ENCODE results near the gene TMEM25. TPM values are rescaled to one million over a fixed set of nuclear protein-coding genes. Genes with fewer than 3 reads are reported as not detected.
A peak's percentile ranks its signal among the peaks of the same experiment; 100 is the strongest.

The TMEM25 gene
- polyA plus RNA-seq, 3 donors from 2014 or later, result 9.6 to 16.8 (median 10.8) TPM

- Mint-ChIP-seq H3K27ac (peak overlapping the region in 1 of 6 donors; percentile 40), H3K9me3 (no peaks in the 10 kb centered on the region), H3K4me3 (no peak overlapping the region), H3K36me3 (peaks cover 22 to 39% (median 26%) of the 10 kb centered on the region in 3 donors), H3K27me3 (ENCODE audit: low read depth in 3 of 3) (peaks cover 0 to 8% (median 6%) of the 10 kb centered on the region in 3 donors), H3K4me1 (peaks cover 4 to 10% of the 10 kb centered on the region in 2 donors)
- no peak for DNase-seq
These were observed 6.6 kb upstream of the TMEM25 start for GRCh38 chr11:118524356-118524755.

- Mint-ChIP-seq H3K27me3 (ENCODE audit: low read depth in 3 of 3) (peaks cover 0 to 8% (median 6%) of the 10 kb centered on the region in 3 donors), H3K27ac (peak overlapping the region in 3 of 6 donors; percentile 8 to 44 (median 23)), H3K4me3 (no peak overlapping the region), H3K36me3 (peaks cover 18 to 34% (median 22%) of the 10 kb centered on the region in 3 donors), H3K4me1 (peaks cover 8 to 16% of the 10 kb centered on the region in 2 donors), H3K9me3 (no peaks in the 10 kb centered on the region)
- no peak for DNase-seq
These were observed 6.1 kb upstream of the TMEM25 start for GRCh38 chr11:118524757-118525470.

GRCh38 chr11:118526688-118527087 is 4.3 kb upstream of the TMEM25 start:
- H3K27me3 Mint-ChIP-seq (ENCODE audit: low read depth in 3 of 3), result peaks cover 0 to 9% (median 8%) of the 10 kb centered on the region in 3 donors
- peaks cover 7 to 16% (median 12%) of the 10 kb centered on the region in 3 donors for H3K36me3 Mint-ChIP-seq
- H3K4me1 Mint-ChIP-seq, result peaks cover 17 to 27% of the 10 kb centered on the region in 2 donors
- DNase-seq, result no peak
- no peaks in the 10 kb centered on the region for H3K9me3 Mint-ChIP-seq
- no peak overlapping the region for H3K4me3 Mint-ChIP-seq
- no peak overlapping the region for H3K27ac Mint-ChIP-seq

- H3K4me1 Mint-ChIP-seq, result peaks cover 19 to 31% of the 10 kb centered on the region in 2 donors
- H3K27me3 Mint-ChIP-seq (ENCODE audit: low read depth in 3 of 3), result peaks cover 0 to 9% (median 8%) of the 10 kb centered on the region in 3 donors
- no peak for DNase-seq
- peak within 1 kb of the TSS in 1 of 6 donors; percentile 69 for H3K27ac Mint-ChIP-seq
- H3K4me3 Mint-ChIP-seq, result no peak within 1 kb of the TSS
- H3K9me3 Mint-ChIP-seq, result no peaks in the 10 kb centered on the region
- H3K36me3 Mint-ChIP-seq, result peaks cover 7 to 12% (median 7%) of the 10 kb centered on the region in 3 donors
These were observed 3.9 kb upstream of the TMEM25 start, which contains the start of gene TTC36 for GRCh38 chr11:118527109-118527508. Gene TTC36, plus strand, starts transcription at chr11:118527474. Its CDS starts 21 bp downstream, at chr11:118527495.

GRCh38 chr11:118528511-118528910 is 2.5 kb upstream of the TMEM25 start:
- no peak for DNase-seq
- Mint-ChIP-seq H3K36me3 (peaks cover 3 to 8% (median 4%) of the 10 kb centered on the region in 3 donors), H3K27ac (no peak overlapping the region), H3K4me3 (peak overlapping the region in 1 of 5 donors; percentile 80), H3K4me1 (peaks cover 19 to 32% of the 10 kb centered on the region in 2 donors), H3K27me3 (ENCODE audit: low read depth in 3 of 3) (peaks cover 0 to 9% (median 4%) of the 10 kb centered on the region in 3 donors), H3K9me3 (no peaks in the 10 kb centered on the region)

- DNase-seq, result no peak
- H3K4me1 Mint-ChIP-seq, result peaks cover 19 to 32% of the 10 kb centered on the region in 2 donors
- no peaks in the 10 kb centered on the region for H3K9me3 Mint-ChIP-seq
- peak overlapping the region in 4 of 6 donors; percentile 48 to 70 (median 63) for H3K27ac Mint-ChIP-seq
- H3K27me3 Mint-ChIP-seq (ENCODE audit: low read depth in 3 of 3), result peaks cover 0 to 9% (median 4%) of the 10 kb centered on the region in 3 donors
- H3K4me3 Mint-ChIP-seq, result peak overlapping the region; percentile 80 to 90 (median 85)
- no peaks in the 10 kb centered on the region for H3K36me3 Mint-ChIP-seq
These were observed 1.3 kb upstream of the TMEM25 start for GRCh38 chr11:118529584-118530175.

- Mint-ChIP-seq H3K27me3 (ENCODE audit: low read depth in 3 of 3) (peaks cover 0 to 9% (median 5%) of the 10 kb centered on the region in 3 donors), H3K9me3 (no peaks in the 10 kb centered on the region), H3K27ac (peak overlapping the region; percentile 34 to 70 (median 62)), H3K36me3 (no peaks in the 10 kb centered on the region), H3K4me3 (peak overlapping the region; percentile 80 to 90 (median 85)), H3K4me1 (peaks cover 19 to 32% of the 10 kb centered on the region in 2 donors)
- no peak for DNase-seq
These were observed 761 bp upstream of the TMEM25 start for GRCh38 chr11:118530180-118530682.

- Mint-ChIP-seq H3K27me3 (ENCODE audit: low read depth in 3 of 3) (peaks cover 0 to 9% (median 5%) of the 10 kb centered on the region in 3 donors), H3K9me3 (no peaks in the 10 kb centered on the region), H3K4me3 (peak overlapping the region; percentile 89 to 96 (median 89)), H3K27ac (peak overlapping the region; percentile 29 to 82 (median 70)), H3K4me1 (peaks cover 19 to 32% of the 10 kb centered on the region in 2 donors), H3K36me3 (no peaks in the 10 kb centered on the region)
- peak in 1 of 3 donors; percentile 7 for DNase-seq
These were observed 649 bp downstream of the TMEM25 start for GRCh38 chr11:118531597-118532084.

GRCh38 chr11:118532091-118532490 is 1.1 kb downstream of the TMEM25 start:
- Mint-ChIP-seq H3K9me3 (no peaks in the 10 kb centered on the region), H3K27me3 (ENCODE audit: low read depth in 3 of 3) (peaks cover 2 to 9% (median 5%) of the 10 kb centered on the region in 3 donors), H3K4me1 (peaks cover 19 to 32% of the 10 kb centered on the region in 2 donors), H3K4me3 (peak overlapping the region; percentile 89 to 96 (median 89)), H3K27ac (peak overlapping the region in 3 of 6 donors; percentile 11 to 77 (median 29)), H3K36me3 (no peaks in the 10 kb centered on the region)
- no peak for DNase-seq

GRCh38 chr11:118532852-118533768 is 2.1 kb downstream of the TMEM25 start:
- no peak for DNase-seq
- no peak overlapping the region for H3K27ac Mint-ChIP-seq
- no peaks in the 10 kb centered on the region for H3K36me3 Mint-ChIP-seq
- peaks cover 2 to 9% (median 4%) of the 10 kb centered on the region in 3 donors for H3K27me3 Mint-ChIP-seq (ENCODE audit: low read depth in 3 of 3)
- no peaks in the 10 kb centered on the region for H3K9me3 Mint-ChIP-seq
- peaks cover 19 to 27% of the 10 kb centered on the region in 2 donors for H3K4me1 Mint-ChIP-seq
- peak overlapping the region in 1 of 5 donors; percentile 92 for H3K4me3 Mint-ChIP-seq

- H3K27ac Mint-ChIP-seq, result no peak overlapping the region
- DNase-seq, result no peak
- H3K27me3 Mint-ChIP-seq (ENCODE audit: low read depth in 3 of 3), result peaks cover 1 to 6% (median 2%) of the 10 kb centered on the region in 3 donors
- H3K4me3 Mint-ChIP-seq, result peak overlapping the region in 1 of 5 donors; percentile 19
- H3K4me1 Mint-ChIP-seq, result peaks cover 19 to 25% of the 10 kb centered on the region in 2 donors
- H3K9me3 Mint-ChIP-seq, result no peaks in the 10 kb centered on the region
- no peaks in the 10 kb centered on the region for H3K36me3 Mint-ChIP-seq
These were observed 3.1 kb downstream of the TMEM25 start for GRCh38 chr11:118533769-118534729.

GRCh38 chr11:118535261-118535660 is 4.3 kb downstream of the TMEM25 start:
- Mint-ChIP-seq H3K27ac (no peak overlapping the region), H3K4me3 (no peak overlapping the region)
- no peak for DNase-seq

More at GRCh38 chr11:118535261-118535660, 4.3 kb downstream of the TMEM25 start:
- no peaks in the 10 kb centered on the region for H3K36me3 Mint-ChIP-seq
- peaks cover 1 to 3% (median 2%) of the 10 kb centered on the region in 3 donors for H3K27me3 Mint-ChIP-seq (ENCODE audit: low read depth in 3 of 3)
- H3K9me3 Mint-ChIP-seq, result no peaks in the 10 kb centered on the region
- peaks cover 8 to 13% of the 10 kb centered on the region in 2 donors for H3K4me1 Mint-ChIP-seq

Data from immature natural killer cell (primary cell).